GM12878 (cell line): ENCODE results near the gene PRRT1B. TPM values are rescaled to one million over a fixed set of nuclear protein-coding genes. Genes with fewer than 3 reads are reported as not detected.

Experiments
- ATAC-seq: fragments of 200-7000 bp; cut with Tn5 transposase; 3 replicates; pipeline ENCODE4 v1.9.1; 2020; ENCODE audit warnings: mild to moderate bottlenecking, moderate library complexity
- BruUV-seq: library from RNA; stranded (reverse); fragments of 400-500 nt; replicated peaks from 2 replicates; lab custom pipeline; 2021; lab: Mats Ljungman, UMichigan
- CTCF ChIA-PET: fragments of 300-600 bp; sonication (Branson Sonifier 250); formaldehyde crosslinking; extraction: SDS; loops from one replicate; lab custom pipeline; 2021; ENCODE audit warnings: inconsistent platforms; lab: Yijun Ruan, JAX
- POLR2A ChIA-PET: fragments of 350-600 bp; formaldehyde crosslinking; extraction: SDS; loops from one replicate; lab custom pipeline; 2021; ENCODE audit warnings: inconsistent platforms; lab: Charles Lee
- RAD21 ChIA-PET: fragments of 300-600 bp; sonication (Branson Sonifier 250); formaldehyde crosslinking; loops from one replicate; lab custom pipeline; 2023; ENCODE audit warnings: antibody characterized with exemption; ENCODE audit not compliant: unreplicated experiment; lab: Charles Lee
- SMC1A ChIA-PET: fragments of 300-600 bp; sonication (Branson Sonifier 250); formaldehyde crosslinking; loops from one replicate; lab custom pipeline; 2023; ENCODE audit not compliant: unreplicated experiment, uncharacterized antibody; lab: Charles Lee
- DNase-seq: peaks from one replicate; pipeline ENCODE4 v3.0.0-alpha.2; 2011; ENCODE audit warnings: low read depth, low spot score
- FAIRE-seq: peaks from 3 replicates; lab custom pipeline; 2011; peaks lifted over from hg19 to GRCh38; lab: Jason Lieb, UNC
- H2AFZ ChIP-seq: 2 replicates; pipeline ENCODE4 v1.6.0; 2011; ENCODE audit warnings: low read depth, low read length, control low read depth; ENCODE audit not compliant: control insufficient read depth
- H3K27ac ChIP-seq: 2 replicates; pipeline ENCODE4 v1.5.1; 2011; ENCODE audit warnings: control low read depth; ENCODE audit not compliant: control insufficient read depth, insufficient read depth
- H3K27me3 ChIP-seq, 2 experiments: replicated peaks in 1 of 2; 2 replicates each; pipeline versions ENCODE4 v1.6.0 to v1.6.1; 2011; ENCODE audit warnings: low read length in 1 of 2; ENCODE audit not compliant: control insufficient read depth in 2 of 2, insufficient read depth in 2 of 2
- H3K36me3 ChIP-seq, 2 experiments: 2 replicates each; pipeline ENCODE4 v1.5.1; 2011; ENCODE audit warnings: low read length in 1 of 2; ENCODE audit not compliant: control insufficient read depth in 2 of 2, insufficient read depth in 2 of 2
- H3K4me1 ChIP-seq: 2 replicates; pipeline ENCODE4 v1.6.1; 2011; ENCODE audit warnings: mild to moderate bottlenecking, low read length, moderate library complexity, mixed read lengths; ENCODE audit not compliant: control insufficient read depth, insufficient read depth
- H3K4me2 ChIP-seq: 2 replicates; pipeline ENCODE4 v1.6.0; 2011; ENCODE audit warnings: control low read depth; ENCODE audit not compliant: control insufficient read depth, insufficient read depth
- H3K4me3 ChIP-seq: fragments of 200-600 bp; sonication (generic); 2 replicates; pipeline ENCODE4 v1.5.1; 2016
- H3K79me2 ChIP-seq: 2 replicates; pipeline ENCODE4 v1.6.0; 2011; ENCODE audit warnings: low read length; ENCODE audit not compliant: control insufficient read depth, insufficient read depth
- H3K9ac ChIP-seq: 2 replicates; pipeline ENCODE4 v1.8.0; 2011; ENCODE audit warnings: low read length, control low read depth, mixed read lengths; ENCODE audit not compliant: control insufficient read depth, insufficient read depth
- H3K9me3 ChIP-seq: replicated peaks from 3 replicates; pipeline ENCODE4 v1.5.1; 2011; ENCODE audit warnings: mild to moderate bottlenecking, low read length; ENCODE audit not compliant: control insufficient read depth, insufficient read depth
- H4K20me1 ChIP-seq: 2 replicates; pipeline ENCODE4 v1.6.0; 2011; ENCODE audit not compliant: control insufficient read depth, insufficient read depth
- GABPA ChIP-seq: IDR thresholded peaks from 2 replicates; pipeline ENCODE4 v1.6.1; 2014; ENCODE audit warnings: antibody characterized with exemption, low read depth, mild to moderate bottlenecking, inconsistent platforms
- IKZF1 ChIP-seq: fragments of 450-650 bp; conservative IDR thresholded peaks from 2 replicates; pipeline ENCODE4 v1.6.1; 2017; ENCODE audit warnings: antibody characterized with exemption, mild to moderate bottlenecking
- REST ChIP-seq: IDR thresholded peaks from 2 replicates; pipeline ENCODE4 v1.6.1; 2012; ENCODE audit warnings: mild to moderate bottlenecking, low read depth, low read length
- SIN3A ChIP-seq: IDR thresholded peaks from 2 replicates; pipeline ENCODE4 v1.6.1; 2012; ENCODE audit warnings: low read depth, low read length, improper control_type of control experiment
- TCF3 ChIP-seq: IDR thresholded peaks from 2 replicates; pipeline ENCODE4 v1.6.1; 2012; ENCODE audit warnings: low read depth, mild to moderate bottlenecking, low read length, borderline replicate concordance; ENCODE audit not compliant: insufficient read depth
- USF2 ChIP-seq: IDR thresholded peaks from 2 replicates; pipeline ENCODE4 v1.6.1; 2011; ENCODE audit warnings: low read depth, low read length, improper control_type of control experiment, borderline replicate concordance
- WGBS: methylation state at CpG from one replicate; pipeline ENCODE4 v1.1.6; 2016; ENCODE audit warnings: low lambda C conversion rate; ENCODE audit not compliant: insufficient replicate concordance, insufficient coverage; ENCODE audit errors: missing lambda C conversion rate; 5-methylcytosine and 5-hydroxymethylcytosine counted together
- in situ Hi-C: fragments of 300-500 bp; cut with MboI; formaldehyde crosslinking; loops from 9 replicates; pipeline ENCODE4 v1.14.3; 2018; ENCODE audit warnings: mixed read lengths
- intact Hi-C: fragments of 100-400 bp; cut with micrococcal nuclease; formaldehyde crosslinking; loops from one replicate; pipeline ENCODE4 v1.14.2; 2022; ENCODE audit not compliant: unreplicated experiment
- polyA plus RNA-seq, 11 experiments: library from polyadenylated mRNA; depleted of rRNA in 4 of 11; unstranded in 6 of 11; stranded (reverse) in 5 of 11; fragments of >200 nt; fragmentation: Nextera tagmentation in 4 of 11; fragmentation: Illumina TruSeq in 1 of 11; extraction: Ambion mirVana in 4 of 11; extraction: Trizol in 1 of 11; gene quantifications; 1 replicate in 1 of 11; 2 replicates in 10 of 11; pipeline versions ENCODE4 v1.2.1 to v1.2.3, GENCODE V29; 2011 to 2016; ENCODE audit warnings: inconsistent platforms in 2 of 11, missing spikeins in 2 of 11, low read depth in 1 of 11
- total RNA-seq, 4 experiments: library from RNA; depleted of rRNA in 3 of 4; stranded (reverse); fragments of >200 nt in 3 of 4; fragmentation: Illumina TruSeq in 1 of 4; extraction: Trizol in 1 of 4; gene quantifications; 2 replicates each; pipeline versions ENCODE4 v1.2.1 to v1.2.3, GENCODE V29; 2013 to 2021

The PRRT1B gene
- total and polyA plus RNA-seq, 10 of the 15 experiments (the other 5 are each of a cell fraction or from before 2014, with no cell fraction given): not detected

- TF ChIP-seq GABPA: no peak
- TF ChIP-seq SIN3A: no peak
- TF ChIP-seq TCF3: no peak
- no peak for TF ChIP-seq REST
- no peak for TF ChIP-seq IKZF1
- no peak for TF ChIP-seq USF2
- TF ChIP-seq, all 136 proteins: peak for 0
- H3K4me2 ChIP-seq: no peak overlapping the region
- peaks cover 15 to 23% of the 10 kb centered on the region in 2 experiments for H3K36me3 ChIP-seq
- ChIA-PET POLR2A (no interaction called here), CTCF (interaction anchor here (0.5 to 0.7 kb wide), 2 partner anchors 89 to 191 kb away, joined by 3 read pairs; no protein-coding TSS in a partner anchor), RAD21 (no interaction called here), SMC1A (no interaction called here)
- no peaks in the 10 kb centered on the region for H3K27me3 ChIP-seq
- H3K4me1 ChIP-seq: no peaks in the 10 kb centered on the region
- ATAC-seq (no peak), DNase-seq (no peak), FAIRE-seq (no peak)
- BruUV-seq: no TSS peak
- no peaks in the 10 kb centered on the region for H3K79me2 ChIP-seq
- H3K27ac ChIP-seq: no peak overlapping the region
- no peak overlapping the region for H3K4me3 ChIP-seq
- in situ Hi-C loops: no loop called here
- intact Hi-C loops: no loop called here
- H3K9me3 ChIP-seq: no peaks in the 10 kb centered on the region
- H4K20me1 ChIP-seq: no peaks in the 10 kb centered on the region
- H3K9ac ChIP-seq: no peak overlapping the region
- over 99% methylated on average over 11 of the region's 11 CpGs for WGBS
- no peak overlapping the region for H2AFZ ChIP-seq
Measured at GRCh38 chr9:131517761-131518190, 27.5 kb upstream of the PRRT1B start.
